Vagina (tissue), 2 donors: ENCODE results near the gene CTU1. TPM values are rescaled to one million over a fixed set of nuclear protein-coding genes. Genes with fewer than 3 reads are reported as not detected.

Experiments used
- DNase-seq, 2 donors: peaks; one replicate each; pipeline ENCODE4 v3.0.0-alpha.2; 2017; ENCODE audit errors: extremely low spot score in 2 of 2
- H3K27ac ChIP-seq: fragments of 200-600 bp; sonication (generic); one replicate; pipeline ENCODE4 v1.5.1; 2019
- H3K27me3 ChIP-seq: fragments of 200-600 bp; sonication (generic); one replicate; pipeline ENCODE4 v1.5.1; 2019
- H3K36me3 ChIP-seq, 2 donors: fragments of 200-600 bp; sonication (generic); one replicate each; pipeline ENCODE4 v1.5.1; 2017 to 2019
- H3K4me1 ChIP-seq: fragments of 200-600 bp; sonication (generic); one replicate; pipeline ENCODE4 v1.5.1; 2019
- H3K4me3 ChIP-seq, 2 donors: fragments of 200-600 bp; sonication (generic); 1 replicate in 1 of 2; 2 replicates in 1 of 2; pipeline ENCODE4 v1.5.1; 2016 to 2019
- H3K9me3 ChIP-seq: fragments of 200-600 bp; sonication (generic); one replicate; pipeline ENCODE4 v1.5.1; 2019
- POLR2A ChIP-seq, 2 donors: fragments of 450-650 bp; IDR thresholded peaks; one replicate each; pipeline ENCODE4 v1.6.1; 2017; ENCODE audit warnings: antibody characterized with exemption in 2 of 2, mild to moderate bottlenecking in 2 of 2, moderate library complexity in 2 of 2
- POLR2AphosphoS5 ChIP-seq, 2 donors: sonication (generic); formaldehyde crosslinking; IDR thresholded peaks; one replicate each; pipeline ENCODE4 v1.9.0; 2017; ENCODE audit warnings: antibody characterized with exemption in 2 of 2, mild to moderate bottlenecking in 2 of 2, low read depth in 1 of 2; ENCODE audit not compliant: insufficient read depth in 1 of 2
- intact Hi-C: fragments of 100-400 bp; cut with DNase I; formaldehyde crosslinking; loops from one replicate; pipeline ENCODE4 v1.15.1; 2023
- total RNA-seq: library from RNA; depleted of rRNA; stranded (reverse); fragments of >200 nt; gene quantifications from one replicate; pipeline ENCODE4 v1.2.3, GENCODE V29; 2016
- TF ChIP-seq, protein P1 (sequence below), 3 experiments: fragments of 450-650 bp in 2 of 3; fragments of 200-600 bp in 1 of 3; sonication (generic) in 1 of 3; IDR thresholded peaks; one replicate each; pipeline ENCODE4 v1.5.1; 2017 to 2019; ENCODE audit warnings: antibody characterized with exemption in 3 of 3, mild to moderate bottlenecking in 2 of 3, moderate library complexity in 2 of 3

The CTU1 gene
- total RNA-seq, 1 donor from 2014 or later: 8.8 TPM

DNA sequence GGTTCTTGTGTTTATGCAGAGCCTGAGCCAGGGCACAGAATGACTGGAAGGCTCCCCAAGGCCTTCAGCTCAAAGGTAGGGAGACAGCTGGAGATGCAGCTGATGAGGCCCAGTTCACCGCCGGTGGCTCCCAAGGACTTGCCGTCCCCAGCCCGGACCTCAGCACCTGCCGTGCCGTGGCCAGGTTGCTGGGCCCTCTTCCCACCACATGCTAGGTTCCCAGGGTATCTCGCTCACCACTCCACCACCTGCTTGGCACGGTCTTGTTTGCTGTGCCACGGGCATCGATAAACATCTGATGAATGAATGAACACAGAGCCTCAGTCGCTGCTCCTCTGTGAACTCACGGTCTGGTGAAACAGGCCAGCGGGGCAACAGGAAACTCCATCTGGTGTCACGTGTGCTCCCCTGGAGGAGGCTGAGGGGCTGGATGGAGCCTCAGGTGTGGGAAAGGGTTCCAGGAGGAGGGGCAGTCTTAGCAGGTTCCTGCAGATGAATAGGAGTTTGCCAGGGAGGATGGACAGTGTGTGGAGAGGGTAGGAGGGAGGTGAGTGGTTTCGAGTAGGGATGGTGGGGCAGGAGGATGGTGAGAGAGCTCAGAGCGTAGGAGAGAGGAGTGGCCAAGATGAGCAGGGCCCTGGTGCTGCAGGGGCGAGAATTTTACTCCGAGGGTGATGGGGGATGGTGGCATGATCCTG, 21.9 kb downstream of the CTU1 start:
- Histone ChIP-seq H3K27me3 (no peaks in the 10 kb centered on the region), H3K36me3 (no peaks in the 10 kb centered on the region), H3K4me3 (no peak overlapping the region), H3K4me1 (no peaks in the 10 kb centered on the region), H3K9me3 (no peaks in the 10 kb centered on the region), H3K27ac (no peak overlapping the region)
- no peak for DNase-seq
- intact Hi-C loops: no loop called here
- TF ChIP-seq POLR2AphosphoS5 (IDR thresholded peaks at IDR 0.05; ENCODE audit: insufficient read depth in 1 of 2, low read depth in 1 of 2): no peak
- TF ChIP-seq POLR2A (IDR thresholded peaks at IDR 0.05): no peak
- TF ChIP-seq, protein P1, sequence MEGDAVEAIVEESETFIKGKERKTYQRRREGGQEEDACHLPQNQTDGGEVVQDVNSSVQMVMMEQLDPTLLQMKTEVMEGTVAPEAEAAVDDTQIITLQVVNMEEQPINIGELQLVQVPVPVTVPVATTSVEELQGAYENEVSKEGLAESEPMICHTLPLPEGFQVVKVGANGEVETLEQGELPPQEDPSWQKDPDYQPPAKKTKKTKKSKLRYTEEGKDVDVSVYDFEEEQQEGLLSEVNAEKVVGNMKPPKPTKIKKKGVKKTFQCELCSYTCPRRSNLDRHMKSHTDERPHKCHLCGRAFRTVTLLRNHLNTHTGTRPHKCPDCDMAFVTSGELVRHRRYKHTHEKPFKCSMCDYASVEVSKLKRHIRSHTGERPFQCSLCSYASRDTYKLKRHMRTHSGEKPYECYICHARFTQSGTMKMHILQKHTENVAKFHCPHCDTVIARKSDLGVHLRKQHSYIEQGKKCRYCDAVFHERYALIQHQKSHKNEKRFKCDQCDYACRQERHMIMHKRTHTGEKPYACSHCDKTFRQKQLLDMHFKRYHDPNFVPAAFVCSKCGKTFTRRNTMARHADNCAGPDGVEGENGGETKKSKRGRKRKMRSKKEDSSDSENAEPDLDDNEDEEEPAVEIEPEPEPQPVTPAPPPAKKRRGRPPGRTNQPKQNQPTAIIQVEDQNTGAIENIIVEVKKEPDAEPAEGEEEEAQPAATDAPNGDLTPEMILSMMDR (IDR thresholded peaks at IDR 0.05): no peak

DNA sequence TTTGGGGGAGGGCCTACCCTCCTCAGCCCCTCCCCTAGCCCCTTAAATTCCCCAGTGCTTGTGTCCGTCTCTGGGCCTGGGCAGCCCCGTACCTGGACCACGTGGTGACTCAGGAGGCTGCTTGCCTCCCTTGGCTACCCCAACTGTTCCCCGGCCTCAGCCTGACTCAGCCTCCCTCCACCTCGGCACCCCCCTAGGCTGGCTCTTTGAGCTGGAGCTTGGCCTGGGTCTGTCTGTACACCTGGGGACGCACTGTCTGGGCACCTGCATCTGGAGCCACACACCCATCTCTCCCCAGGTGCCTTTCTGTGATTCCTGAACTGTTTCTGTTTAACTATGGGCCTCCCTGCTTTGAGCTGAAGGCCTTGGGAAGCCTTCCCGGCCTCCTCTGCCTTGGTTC, 23.7 kb downstream of the CTU1 start:
- no peaks in the 10 kb centered on the region for H3K27me3 ChIP-seq
- intact Hi-C loops: no loop called here
- H3K4me1 ChIP-seq: no peaks in the 10 kb centered on the region
- TF ChIP-seq POLR2AphosphoS5 (IDR thresholded peaks at IDR 0.05; ENCODE audit: insufficient read depth in 1 of 2, low read depth in 1 of 2) (no peak), POLR2A (IDR thresholded peaks at IDR 0.05) (no peak)
- TF ChIP-seq, protein P1 (IDR thresholded peaks at IDR 0.05): no peak
- no peak for DNase-seq
- H3K4me3 ChIP-seq: no peak overlapping the region
- no peaks in the 10 kb centered on the region for H3K36me3 ChIP-seq
- H3K9me3 ChIP-seq: no peaks in the 10 kb centered on the region
- no peak overlapping the region for H3K27ac ChIP-seq

DNA sequence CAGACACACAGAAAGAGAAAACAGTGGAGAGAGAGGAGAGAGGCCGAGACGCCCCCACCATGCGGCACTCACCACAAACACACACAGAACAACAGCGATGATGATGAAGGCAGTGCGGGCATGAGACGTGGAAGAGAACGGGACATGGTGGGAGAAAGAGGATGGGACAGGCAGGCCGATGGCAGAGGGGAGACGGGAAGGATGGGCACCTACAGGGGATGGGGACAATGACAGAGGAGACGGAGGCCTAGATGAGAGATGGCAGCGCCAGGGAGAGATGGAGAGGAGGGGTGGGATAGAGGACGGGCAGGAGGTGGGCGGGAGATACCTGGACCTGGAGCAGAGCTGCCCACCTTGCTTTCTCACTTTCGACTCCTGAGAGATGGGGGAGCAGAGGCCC, 24.4 kb downstream of the CTU1 start:
- TF ChIP-seq, protein P1 (IDR thresholded peaks at IDR 0.05): no peak
- TF ChIP-seq POLR2AphosphoS5 (IDR thresholded peaks at IDR 0.05; ENCODE audit: insufficient read depth in 1 of 2, low read depth in 1 of 2): no peak
- no peak for TF ChIP-seq POLR2A (IDR thresholded peaks at IDR 0.05)
- DNase-seq: no peak
- H3K27me3 ChIP-seq: no peaks in the 10 kb centered on the region
- H3K4me1 ChIP-seq: no peaks in the 10 kb centered on the region
- H3K9me3 ChIP-seq: no peaks in the 10 kb centered on the region
- intact Hi-C loops: no loop called here
- H3K4me3 ChIP-seq: no peak overlapping the region
- H3K36me3 ChIP-seq: no peaks in the 10 kb centered on the region
- no peak overlapping the region for H3K27ac ChIP-seq

DNA sequence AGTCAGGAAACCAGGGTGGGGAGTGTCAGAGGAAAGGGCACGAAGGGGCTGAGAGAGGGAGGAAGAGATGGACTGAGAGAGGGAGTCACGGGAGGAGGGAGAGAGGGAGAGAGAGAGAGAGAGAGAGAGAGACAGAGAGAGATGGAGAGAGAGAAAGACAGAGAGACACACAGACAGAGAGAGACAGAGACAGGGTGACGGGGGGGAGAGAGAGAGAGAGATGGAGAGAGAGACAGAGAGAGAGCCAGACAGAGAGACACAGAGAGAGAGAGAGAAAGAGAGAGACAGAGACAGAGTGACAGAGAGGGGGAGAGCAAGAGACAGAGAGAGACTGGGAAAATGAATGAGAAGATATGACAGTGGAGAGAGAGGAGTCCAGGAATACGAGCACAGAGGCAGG, 25.0 kb downstream of the CTU1 start:
- TF ChIP-seq POLR2A (IDR thresholded peaks at IDR 0.05) (no peak), POLR2AphosphoS5 (IDR thresholded peaks at IDR 0.05; ENCODE audit: insufficient read depth in 1 of 2, low read depth in 1 of 2) (no peak)
- TF ChIP-seq, protein P1 (IDR thresholded peaks at IDR 0.05): no peak
- no peaks in the 10 kb centered on the region for H3K36me3 ChIP-seq
- intact Hi-C loops: no loop called here
- H3K27ac ChIP-seq: no peak overlapping the region
- no peak overlapping the region for H3K4me3 ChIP-seq
- no peaks in the 10 kb centered on the region for H3K4me1 ChIP-seq
- no peak for DNase-seq
- no peaks in the 10 kb centered on the region for H3K9me3 ChIP-seq
- no peaks in the 10 kb centered on the region for H3K27me3 ChIP-seq

DNA sequence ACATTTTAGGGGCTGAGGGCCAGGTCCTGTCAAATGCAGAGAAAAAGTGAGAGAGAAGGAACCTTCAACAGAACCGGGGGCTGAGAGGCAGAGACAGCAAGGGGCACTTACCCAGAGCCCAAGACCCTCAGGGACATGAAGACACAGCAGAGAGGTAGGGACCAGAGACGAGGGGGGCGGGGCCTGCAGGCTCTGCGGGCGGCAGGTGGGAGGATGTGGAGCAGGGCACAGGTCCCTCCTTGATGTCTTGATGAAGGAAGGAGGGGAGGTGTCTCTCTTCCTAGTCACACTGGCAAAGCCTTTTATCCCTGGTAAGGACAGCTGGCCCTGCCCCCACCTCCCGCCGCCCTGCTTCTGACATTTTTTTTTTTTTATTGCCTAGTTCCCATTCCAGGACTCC, 25.6 kb downstream of the CTU1 start, which contains the start of gene KLK14:
TSS of gene KLK14 (minus strand) at position 277 of the 400 bp plus-strand sequence. CDS start at position 4, 273 bp downstream.
- intact Hi-C loops: no loop called here
- Histone ChIP-seq H3K27ac (no peak within 1 kb of the TSS), H3K4me1 (no peaks in the 10 kb centered on the region), H3K4me3 (no peak within 1 kb of the TSS), H3K36me3 (no peaks in the 10 kb centered on the region), H3K27me3 (no peaks in the 10 kb centered on the region), H3K9me3 (no peaks in the 10 kb centered on the region)
- no peak for DNase-seq
- TF ChIP-seq, protein P1 (IDR thresholded peaks at IDR 0.05): no peak
- TF ChIP-seq POLR2A (IDR thresholded peaks at IDR 0.05) (no peak), POLR2AphosphoS5 (IDR thresholded peaks at IDR 0.05; ENCODE audit: insufficient read depth in 1 of 2, low read depth in 1 of 2) (no peak)
